HG03060 (cell line): ENCODE data around the gene PLD6.

Experiments used
- ATAC-seq: cut with Tn5 transposase; IDR thresholded peaks from one replicate; pipeline ENCODE4 v1.9.1; 2021; ENCODE audit warnings: low read depth, moderate number of reproducible peaks; ENCODE audit not compliant: unreplicated experiment

PLD6 gene

DNA sequence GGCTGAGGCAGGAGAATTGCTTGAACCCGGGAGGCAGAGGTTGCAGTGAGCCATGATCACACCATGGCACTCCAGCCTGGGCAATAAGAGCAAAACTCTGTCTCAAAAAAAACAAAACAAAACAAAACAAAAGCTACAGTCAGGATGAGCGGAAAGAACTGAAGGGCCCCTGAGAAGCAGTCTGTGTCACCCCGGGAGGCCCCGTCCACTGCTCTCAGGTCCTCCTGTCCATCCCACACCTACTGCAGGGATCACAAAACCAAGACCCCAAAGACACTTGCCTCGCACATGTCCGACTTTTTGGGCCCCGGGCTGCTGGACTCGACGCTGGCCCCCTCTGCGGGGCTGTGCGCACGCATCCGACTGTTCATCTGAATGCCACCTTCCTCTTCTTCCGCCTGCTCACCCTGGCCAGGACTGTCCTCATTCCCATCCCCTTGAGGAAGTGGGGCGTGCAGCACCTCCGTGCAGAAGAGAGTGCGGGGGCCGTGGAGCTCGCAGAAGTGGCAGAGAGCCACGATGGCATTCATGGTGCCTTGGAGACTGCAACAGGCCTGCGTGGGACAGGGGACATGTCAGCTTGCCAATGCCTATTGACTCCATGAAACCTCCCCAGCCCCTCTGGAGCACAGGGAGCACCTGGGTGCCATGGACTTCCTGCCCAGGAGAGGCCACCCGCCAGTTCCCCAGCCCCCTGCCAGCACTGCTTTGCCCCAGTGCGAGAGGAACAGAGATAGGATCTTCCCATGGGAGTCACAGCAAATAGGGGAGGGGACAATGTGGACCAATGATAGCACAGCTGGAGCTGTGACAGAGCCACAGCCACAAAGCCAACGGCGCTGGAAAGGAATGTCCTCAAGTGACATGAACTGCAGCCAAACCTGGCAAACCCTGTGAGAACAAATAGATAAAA is 21.7 kb upstream of the PLD6 start:
- no peak for ATAC-seq

DNA sequence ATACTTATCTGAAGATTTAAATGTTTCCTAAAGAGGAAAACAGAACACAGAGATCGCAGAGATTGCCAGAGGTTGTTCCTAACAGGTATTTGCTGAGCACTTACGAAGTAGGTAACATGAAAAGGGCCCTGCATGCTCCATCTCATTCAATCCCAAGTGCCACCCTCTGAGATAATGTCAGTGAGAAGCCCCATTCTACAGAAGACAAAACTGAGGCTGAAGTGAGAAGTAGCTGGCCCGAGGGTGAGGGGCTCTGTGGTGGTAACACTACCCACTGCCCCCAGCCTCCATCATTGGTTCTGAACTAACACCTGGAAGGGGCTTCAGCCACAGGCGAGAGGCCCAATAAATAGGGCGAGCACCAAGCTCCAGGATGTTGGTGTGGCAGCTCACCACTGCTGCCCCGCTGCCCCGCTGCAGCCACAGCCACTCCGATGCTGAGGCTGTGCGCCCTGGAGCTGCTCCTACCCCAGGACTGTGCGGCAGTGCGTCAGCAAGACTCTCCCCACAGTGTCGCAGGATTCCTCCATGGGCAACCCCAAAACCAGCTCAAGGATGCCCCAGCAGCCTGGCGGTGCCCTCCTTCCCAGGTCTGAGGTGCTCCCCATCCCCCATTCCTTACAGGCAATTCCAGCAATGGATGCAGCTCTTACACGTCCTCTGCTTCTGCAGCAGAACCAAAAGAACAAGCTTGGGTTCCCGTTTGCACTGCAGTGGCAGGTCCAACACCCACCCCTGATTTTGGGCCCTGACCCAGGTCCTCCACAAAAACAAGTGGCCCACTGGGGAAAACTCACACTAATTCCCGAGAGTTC is 20.5 kb upstream of the PLD6 start:
- ATAC-seq = no peak

DNA sequence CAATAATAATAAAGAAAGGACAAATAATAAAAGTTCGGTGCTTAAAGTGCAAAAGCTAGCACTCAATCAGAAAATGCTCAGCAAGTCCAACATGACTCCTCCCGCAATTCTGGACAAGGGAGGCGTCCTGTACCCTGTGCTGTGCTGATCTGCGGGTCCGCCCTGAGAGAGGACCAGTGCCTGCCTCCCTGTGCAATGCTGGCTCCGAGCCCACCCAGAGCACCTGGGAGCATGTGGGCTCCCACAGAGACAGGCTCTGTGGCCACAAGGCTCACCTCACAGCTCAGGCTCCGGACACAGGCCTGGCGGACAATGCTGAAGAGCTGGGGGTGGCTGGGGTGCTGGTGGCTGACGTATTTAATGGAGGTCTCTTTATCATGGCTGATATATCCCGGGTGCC is 19.8 kb upstream of the PLD6 start:
- ATAC-seq = no peak

DNA sequence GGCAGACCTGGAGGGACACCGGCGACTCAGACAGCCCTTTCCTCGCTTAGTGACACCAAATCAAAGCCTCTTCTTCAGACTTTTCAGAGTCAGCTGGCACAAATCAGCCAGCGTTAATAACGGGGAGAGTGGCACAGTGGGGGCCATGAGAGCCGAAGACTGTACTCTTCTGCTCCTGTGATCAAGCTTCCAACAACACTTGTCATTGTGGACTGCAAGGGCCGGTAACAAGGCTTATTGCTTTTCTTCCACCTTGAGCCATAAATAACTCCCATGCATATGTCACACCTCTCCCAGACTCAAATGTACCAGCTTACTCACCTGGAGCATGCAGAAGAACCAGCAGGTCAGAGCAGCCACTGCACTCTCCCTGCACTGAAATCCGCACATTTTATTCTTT is 18.0 kb upstream of the PLD6 start:
- ATAC-seq = no peak

DNA sequence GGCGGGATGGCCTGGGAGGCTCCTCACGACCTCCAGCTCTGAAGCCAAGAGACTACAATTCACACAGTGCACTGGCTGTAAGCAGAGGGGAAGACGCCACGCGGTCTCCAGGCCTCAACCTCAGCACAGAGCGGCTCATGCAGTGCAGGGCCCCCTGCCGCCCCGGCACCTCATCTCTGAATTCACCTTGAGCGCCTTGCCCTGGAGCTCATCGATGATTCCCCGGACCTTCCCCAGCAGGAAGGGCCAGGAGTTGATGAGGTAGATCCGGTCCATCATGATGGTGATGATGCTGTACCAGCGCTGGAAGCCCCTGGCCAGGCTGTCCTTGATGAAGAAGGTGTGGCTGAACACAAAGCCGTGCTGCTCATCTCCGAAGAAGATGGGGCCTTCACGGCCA is 17.6 kb upstream of the PLD6 start:
- no peak for ATAC-seq

DNA sequence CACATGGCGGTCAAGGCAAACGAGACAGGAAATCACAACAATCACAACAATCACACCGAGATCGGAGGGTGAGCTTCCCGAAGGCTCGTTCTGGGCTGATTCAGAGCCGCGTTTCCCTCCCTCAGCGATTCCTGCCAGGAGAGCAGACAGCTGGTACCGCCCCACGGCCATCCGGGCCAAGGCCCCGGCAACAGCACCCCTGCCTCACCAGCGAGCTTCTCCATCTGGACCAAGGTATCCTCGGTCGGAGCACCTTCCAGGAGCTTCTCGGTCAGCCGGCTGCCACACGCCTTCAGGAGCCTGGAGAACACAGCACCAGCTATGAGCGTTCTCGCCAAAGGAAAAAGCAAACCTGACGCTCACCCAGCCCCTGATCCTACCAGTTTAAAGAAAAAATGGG is 15.2 kb upstream of the PLD6 start:
- ATAC-seq = no peak

DNA sequence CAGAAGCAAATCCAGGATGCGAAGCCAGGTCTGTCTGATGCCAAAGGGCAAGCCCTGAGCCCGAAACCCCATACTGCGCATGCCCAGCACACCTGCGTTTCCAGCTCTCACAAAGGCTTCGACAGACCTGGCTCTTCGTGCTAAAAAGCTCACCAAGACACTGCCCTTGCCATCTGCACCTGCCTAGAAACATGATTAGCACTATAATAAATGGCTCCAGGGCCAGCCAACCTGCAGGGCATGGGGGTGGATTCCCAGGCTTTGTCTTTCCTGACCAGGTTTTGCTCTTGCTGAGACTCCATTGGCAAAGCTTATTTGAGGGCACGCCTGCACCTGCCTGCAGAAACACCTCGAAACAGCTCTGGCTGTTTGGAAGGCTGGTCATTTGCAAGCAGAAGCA is 14.4 kb upstream of the PLD6 start:
- no peak for ATAC-seq

DNA sequence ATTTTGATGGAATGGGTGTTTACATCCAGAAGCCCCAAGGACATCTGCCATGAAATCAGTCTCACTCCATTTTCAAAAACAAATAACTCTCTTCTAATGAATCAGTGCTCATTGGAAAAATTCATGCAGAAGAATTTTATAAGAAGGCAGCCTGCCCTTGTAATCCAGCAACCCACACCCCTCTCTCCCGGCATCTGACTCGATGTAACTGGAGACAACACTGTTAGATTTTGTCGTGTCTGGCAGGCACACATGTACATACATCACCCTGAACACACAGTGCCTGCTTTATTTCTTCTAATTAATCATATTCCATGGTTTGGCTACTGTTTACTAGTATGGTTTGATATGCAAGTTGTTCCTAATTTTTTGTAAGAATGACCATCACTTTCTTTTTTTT is 11.9 kb upstream of the PLD6 start:
- no peak for ATAC-seq

DNA sequence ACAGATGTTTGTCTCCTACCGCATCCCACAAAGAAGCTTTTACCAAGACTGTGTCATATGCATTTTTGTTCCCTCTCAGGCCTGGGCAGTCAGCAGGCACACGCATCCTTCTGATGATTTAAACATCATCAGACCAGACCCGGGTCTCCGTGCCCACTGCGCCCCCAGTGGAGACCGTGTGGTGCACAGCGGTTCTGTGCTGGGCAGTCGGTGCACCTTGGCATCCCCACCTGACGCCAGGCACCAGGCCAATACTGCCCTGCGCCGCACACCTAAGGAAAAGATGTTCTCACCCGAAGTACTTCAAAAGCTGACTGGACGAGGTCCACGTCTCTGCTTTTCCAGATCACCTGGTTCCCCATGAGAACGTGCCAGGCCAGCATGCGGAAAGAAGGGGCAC is 10.6 kb upstream of the PLD6 start:
- no peak for ATAC-seq

DNA sequence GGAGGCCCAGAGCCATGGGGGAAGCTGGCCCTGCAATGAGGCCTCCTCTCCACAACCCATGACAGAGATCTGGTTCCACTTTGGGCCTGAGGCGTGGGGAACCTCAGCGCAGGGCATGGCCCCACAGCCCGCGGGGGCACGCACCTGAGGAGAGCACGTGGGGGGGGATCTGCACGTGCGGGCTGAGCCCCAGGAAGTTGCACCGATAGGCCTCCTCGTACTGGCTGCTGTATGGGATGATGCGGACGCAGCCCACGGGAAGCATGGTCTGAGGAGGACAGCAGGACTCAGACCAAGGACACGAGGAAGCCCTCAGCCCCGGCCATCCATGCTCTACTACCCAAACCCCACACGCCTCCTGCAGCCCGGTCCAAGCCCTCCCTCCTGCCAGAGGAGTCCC is 10.1 kb upstream of the PLD6 start:
- ATAC-seq = no peak

DNA sequence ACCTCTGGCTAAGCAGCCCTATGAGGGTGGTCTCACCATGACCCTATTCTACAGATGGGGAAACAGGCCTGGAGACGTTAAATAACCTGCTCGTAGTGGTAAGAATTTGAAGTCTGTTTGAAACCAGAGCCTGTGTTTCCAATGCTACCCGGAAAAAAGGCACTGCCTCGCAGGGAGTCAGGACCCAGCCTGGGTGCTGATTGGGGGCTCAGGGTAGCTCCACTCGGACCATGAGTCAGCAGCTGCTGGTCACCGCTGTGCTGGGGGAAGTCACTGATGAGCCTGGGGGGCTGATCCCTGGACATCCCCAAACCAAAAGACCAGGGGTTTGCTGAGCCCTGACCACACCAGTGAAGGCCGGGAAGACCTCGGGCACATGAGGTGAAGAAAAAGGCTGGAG is 9.4 kb upstream of the PLD6 start:
- ATAC-seq = no peak

DNA sequence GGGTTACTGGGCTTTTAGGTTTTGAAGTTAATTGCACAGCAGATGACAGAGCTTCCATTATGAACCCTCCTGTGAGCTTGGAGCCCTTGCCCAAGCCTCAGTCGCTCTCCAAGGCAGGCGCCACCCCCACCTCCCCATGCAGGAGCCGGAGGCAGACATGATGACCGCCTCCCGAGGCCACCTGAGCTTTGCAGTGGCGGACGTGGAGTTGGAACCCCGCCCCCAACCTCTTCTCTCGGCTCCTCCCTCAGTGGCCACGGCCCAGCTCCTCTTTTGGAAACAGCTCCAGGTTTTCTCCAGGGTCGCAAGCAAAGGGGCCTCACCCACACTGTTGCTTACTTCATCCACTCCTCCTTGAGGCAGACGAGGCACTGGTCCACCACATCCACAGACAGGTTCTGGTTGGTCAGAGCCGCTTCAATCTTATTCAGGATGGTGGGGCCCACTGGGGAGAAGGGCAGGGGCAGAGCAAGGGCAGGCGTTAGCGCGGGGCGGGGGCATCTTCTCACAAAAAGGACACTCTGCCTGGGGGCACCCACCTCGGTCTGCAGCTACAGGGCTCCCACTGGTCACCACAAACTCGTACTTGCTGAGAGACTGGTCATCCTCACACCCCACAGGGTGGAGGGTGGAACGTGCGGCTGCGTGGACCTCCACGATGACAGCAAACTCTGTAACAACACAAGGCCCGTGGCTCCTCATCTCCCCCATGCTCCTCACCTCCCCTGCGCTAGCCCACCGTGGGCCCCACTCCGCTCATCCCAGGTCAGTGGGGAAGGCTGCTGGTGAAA is 8.7 kb upstream of the PLD6 start:
- ATAC-seq = no peak

DNA sequence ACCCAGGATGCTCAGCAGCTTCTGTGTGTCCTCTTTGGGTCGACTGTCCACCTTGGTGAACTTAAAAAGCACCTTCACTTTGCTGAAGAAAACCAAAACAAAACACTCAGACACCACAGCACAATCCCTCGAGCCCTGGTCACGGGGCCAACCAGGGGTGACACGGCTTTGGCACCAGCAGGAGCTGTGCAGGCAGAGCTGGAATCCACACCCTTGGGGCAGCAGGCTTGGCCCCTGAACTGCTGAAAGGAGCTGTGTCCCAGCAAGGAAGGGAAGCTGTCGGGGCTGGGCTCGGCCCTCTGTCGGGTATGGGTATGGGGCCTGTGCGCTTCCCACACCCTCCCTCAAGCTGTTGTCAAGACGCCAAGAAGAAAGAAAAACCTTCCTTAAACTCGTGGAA is 7.6 kb upstream of the PLD6 start:
- ATAC-seq = no peak

DNA sequence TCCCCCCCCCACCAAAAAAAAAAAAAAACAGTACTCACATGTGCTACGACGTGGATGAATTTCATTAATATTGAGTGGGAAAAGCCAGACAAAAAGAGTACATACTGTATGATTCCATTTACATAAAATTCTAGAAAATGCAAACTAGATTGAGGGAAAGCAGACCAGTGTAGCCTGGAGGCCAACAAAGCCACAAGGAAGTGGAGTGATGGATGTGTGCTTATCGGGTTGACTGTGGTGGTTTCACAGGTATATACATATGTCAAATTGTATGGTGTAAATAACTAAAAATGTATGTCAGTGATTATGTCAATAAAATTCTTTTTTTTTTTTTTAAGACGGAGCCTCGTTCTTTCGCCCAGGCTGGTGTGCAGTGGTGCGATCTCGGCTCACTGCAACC is 1.9 kb upstream of the PLD6 start:
- no peak for ATAC-seq

DNA sequence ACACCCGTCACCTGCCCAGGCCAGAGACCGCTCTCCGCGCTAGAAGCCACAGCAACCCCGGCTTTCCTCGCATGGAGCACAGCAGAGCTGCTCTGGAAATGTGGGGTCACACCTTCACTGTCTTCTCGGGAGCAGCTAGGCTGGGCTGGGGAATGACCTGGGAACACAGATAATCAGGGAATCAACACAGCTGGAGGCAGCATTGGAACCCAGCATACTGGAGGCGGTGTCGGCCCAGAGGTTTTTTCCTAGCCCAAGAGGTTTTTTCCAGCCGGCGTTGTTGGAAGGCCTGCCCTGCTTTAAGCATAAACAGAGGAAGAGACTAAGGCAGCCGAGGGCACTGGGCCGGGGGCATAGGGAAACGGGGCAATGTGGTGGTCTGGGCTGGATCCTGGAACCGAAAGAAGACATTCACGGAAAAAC is 791 bp upstream of the PLD6 start:
- ATAC-seq = no peak

DNA sequence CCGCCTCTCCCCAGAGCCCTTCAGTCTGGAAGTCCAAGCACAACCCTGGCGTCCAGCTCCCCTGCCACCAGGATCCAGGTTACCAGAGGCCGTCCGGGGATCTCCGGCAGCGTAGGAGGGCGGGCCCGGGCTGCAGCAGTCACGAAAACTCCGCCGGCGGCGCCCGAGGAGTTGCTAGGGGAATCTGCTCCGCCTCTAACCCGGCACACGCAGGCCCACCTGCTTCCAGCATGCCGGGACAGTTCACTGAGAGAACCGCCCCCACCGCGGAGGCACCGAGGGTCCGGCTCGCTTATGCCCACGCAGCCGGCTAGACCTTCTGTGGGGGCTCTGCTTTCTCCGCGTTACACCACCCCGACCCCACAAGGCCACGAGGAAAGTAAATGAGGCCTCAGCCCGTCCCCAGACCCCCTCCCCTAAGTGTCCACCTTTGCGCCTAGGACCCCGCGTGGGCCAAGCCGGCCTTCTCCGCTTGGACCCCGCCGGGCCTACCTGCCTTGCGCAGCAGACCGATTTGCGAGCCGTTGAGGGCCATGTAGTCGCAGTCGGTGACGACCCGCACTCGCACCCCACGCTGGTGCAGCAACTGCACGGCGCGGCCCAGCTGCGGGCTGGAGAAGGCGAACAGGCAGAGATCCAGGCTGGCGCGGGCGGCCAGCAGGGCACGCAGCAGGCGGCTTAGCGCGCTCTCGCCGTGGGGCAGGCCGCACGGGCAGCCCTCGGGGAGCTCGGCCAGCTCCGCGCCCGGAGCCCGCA is 587 bp downstream of the PLD6 start:
- no peak for ATAC-seq

DNA sequence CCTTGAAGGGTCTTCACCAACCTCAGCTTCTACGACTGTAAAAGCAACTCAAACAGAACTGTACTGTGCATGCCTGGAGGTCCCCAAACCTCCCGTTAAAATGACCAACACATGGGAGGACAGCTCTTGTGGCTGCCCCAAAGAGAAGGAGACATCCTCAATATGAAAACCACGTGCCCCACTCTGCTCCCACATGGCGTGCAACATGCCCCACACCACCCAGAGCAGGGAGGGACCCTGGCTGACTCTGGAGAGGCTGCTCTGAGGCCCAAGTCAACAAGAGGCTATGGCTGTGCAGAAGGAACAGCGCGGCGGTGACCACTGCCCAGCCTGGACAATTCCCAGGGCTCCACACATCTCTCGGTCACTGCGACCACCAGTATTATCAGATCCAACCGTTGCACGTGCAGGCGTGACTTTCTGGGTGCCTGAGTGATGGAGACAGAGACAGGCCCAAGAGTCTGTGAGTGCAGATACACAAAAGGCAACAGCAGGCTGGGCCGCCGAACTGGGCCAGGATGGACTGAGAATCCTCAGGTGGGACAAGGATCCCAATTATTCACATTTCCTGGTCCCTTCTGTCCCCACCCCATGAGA is 1.4 kb downstream of the PLD6 start:
- no peak for ATAC-seq

DNA sequence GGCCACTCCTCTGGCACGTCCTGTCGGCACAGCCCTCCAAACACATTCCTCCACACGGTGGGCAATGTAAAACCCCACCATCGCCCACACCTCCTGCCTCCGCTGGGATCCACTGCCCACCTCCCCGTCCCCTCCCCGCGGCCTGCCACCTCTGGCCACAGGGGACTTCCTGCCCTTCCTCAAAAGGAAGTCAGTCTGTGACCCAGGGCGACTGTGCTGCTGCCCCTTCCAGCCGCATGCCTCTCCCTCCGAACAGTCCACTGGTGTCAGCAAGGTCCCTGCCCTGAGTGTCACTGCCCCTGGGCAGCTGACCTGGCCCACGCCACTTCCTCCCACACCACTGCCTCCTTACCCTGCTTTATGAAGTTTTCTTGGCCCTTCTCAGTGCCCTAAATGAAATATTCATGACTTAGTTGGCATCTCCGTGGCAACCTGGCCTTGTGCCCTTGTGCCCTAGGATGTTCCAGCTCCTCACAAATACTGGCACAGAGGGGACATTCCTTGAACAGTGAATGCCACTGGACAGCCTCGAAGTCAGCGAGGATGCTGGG is 2.0 kb downstream of the PLD6 start:
- no peak for ATAC-seq

DNA sequence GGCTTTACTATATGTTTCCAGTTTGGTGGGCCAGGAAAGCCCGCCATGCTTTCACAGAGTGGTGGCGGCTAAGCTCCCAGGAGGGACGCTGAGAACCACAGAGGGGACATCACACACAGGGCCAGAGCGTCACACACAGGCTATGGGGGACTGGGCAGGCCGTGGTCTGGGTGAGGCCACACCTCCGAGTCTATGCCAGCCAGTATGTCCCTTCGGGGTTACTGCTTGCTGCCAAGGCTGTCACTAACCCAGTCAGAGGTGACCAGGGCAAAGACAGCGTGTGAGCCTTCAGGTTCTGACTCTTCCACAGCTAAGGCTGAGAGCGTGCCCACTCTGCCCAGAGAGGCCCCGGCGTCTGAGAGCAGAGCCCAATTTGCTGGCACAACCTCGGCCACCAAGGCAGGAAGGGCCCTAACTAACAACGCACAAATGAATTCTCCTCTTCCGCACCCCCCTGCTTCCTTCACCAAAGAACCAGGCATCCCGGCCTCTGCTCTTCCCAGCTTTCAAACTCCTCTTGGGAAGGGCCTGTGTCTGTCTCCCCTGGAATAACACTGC is 2.9 kb downstream of the PLD6 start:
- no peak for ATAC-seq
